Measurements from ENCODE around the gene CRADD.
"Not testable (repeated sequence)": the region's sequence is repeated elsewhere in the genome, so short reads cannot be mapped to it uniquely, and the experiment has no call there.

Gene CRADD

DNA sequence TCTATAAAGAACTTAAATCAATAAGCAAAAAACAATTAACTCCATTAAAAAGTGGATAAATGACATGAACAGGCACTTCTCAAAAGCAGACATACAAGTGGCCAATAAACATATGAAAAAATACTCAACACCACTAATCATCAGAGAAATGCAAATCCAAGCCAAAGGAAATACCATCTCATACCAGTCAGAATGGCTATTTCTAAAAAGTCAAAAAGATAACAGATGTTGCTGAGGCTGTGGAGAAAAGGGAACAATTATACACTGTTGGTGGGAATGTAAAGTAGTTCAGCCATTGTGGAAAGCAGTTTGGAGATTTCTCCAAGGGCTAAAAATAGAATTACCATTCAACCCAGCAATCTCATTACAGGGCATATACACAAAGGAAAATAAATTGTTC lies 236.7 kb downstream of the CRADD start:
- no peak for DNase-seq

DNA sequence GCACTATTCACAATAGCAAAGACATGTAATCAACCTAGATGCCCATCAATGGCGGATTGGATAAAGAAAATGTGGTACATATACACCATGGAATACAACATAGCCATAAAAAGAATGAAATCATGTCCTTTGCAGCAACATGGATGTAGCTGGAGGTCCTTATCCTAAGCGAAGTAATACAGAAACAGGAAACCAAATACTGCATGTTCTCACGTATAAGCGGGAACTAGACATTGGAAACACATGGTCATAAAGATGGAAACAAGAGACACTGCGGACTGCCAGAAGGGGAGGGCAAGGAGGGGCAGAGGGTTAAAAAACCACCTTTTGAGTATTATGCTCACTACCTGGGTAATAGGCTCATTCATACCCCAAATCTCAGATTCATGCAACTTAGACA lies 237.1 kb downstream of the CRADD start:
- no peak for DNase-seq

DNA sequence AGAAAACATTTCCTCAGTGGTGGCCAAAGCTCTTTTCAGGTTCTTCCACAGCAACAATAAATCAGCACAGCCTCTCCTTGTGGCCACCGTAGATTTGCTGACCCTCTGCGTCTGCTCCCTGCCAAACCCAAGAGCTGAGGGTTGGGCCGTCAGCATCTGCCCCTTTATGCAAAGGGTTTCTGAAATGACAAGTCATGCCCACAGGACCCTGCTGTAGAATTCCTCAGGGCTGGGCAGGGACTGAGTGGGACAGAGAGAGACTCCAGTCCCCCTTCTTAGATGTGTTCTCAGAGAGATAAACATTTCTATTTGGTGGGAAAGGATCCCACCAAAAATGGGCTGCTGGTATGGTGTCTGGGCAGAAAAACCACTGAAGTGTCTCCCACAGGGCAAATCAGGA lies 238.2 kb downstream of the CRADD start:
- no peak for DNase-seq

- DNase-seq = no peak
These were observed 239.2 kb downstream of the CRADD start for GRCh38 chr12:93916402-93916801.

- no peak for DNase-seq
These were observed 241.1 kb downstream of the CRADD start for GRCh38 chr12:93918262-93918661.

DNA sequence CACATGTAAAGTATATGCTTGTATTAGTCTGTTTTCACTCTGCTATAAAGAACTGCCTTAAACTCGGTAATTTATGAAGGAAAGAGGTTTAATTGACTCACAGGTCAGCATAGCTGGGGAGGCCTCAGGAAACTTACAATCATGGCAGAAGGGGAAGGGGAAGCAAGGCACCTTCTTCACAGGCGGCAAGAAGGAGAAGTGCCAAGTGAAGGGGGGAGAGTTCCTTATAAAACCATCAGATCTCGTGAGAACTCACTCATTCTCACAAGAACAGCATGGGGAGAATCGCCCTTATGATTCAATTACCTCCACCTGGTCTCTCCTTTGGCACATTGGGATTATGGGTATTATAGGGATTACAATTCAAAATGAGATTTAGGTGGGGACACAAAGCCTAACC lies 241.7 kb downstream of the CRADD start:
- no peak for DNase-seq

DNA sequence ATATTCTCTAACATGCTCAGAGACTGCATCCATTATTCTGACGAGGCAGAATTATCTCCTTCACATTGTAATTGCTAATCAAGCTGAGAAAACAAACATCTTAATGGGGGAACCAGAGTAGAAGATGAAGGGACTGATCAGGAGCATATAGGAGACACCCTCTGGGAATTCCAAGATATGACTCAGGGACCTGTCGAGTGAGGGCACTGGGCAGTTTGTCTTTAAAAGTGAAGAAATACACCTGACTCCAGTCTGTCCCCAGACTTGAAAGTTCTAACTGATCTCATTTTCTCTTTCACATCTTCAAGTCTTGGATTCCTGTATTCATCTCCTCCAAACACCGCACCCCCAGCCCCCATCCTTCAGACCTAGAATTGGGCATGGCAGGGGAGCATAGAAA lies 244.3 kb downstream of the CRADD start:
- DNase-seq = no peak

DNA sequence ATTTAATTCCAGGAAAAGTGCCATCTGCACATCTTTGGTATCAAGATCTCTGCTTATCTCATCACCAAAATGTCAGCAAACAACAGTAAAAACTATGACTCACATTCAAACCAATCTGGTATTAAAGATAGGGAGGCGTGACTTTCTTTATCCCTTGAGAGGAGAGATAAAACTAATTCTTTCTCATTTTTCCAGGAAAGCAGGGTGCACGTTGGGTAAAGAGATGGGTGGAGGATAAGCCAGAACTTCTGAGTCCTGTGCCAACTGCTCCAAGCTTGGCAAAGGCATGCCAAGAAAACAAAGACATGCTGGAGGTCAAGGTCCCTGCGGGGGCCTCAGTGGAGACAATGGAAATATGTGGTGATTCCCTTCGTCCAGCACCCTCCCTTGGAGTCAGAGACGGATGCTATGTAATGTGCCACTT lies 245.4 kb downstream of the CRADD start:
- DNase-seq = no peak

DNA sequence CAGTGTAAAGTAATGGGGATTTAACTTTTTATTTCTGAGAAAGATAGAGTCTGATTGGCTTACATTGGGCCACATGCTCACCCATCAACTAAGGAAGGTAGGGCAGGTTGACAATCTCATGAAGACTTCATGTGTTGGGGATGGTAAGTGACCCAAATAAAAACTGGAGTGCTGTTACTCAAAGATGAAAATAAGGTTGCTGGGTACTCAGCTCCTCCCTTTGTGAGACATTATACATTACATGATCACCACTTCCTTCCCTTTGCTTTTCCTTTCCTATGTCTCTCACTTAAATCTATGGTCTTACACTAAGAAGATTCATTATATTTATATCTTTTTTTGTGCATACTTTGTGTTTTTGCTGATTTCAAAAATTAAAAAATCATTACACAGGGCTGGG lies 247.2 kb downstream of the CRADD start:
- no peak for DNase-seq

GRCh38 chr12:93925585-93926205 lies 248.5 kb downstream of the CRADD start:
- no peak for DNase-seq

DNA sequence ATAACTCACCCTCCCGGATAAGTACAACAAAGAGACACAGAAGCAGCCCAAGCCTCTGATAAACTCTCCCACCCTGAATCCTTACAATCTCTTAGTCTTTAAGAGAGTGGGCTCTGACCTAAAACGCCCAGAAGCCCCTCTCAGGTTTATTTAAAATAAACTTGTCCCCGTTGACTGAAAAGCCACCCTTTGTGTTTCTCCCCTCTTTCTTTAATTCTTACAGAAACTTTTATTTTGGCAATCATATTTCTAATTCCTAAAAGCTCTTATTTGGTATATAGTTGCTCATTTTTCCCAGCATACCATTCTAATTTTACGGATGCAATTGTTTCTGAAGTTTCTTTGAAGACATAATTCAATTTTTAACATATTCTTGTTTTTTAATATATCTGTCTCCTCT lies 249.1 kb downstream of the CRADD start:
- no peak for DNase-seq

DNA sequence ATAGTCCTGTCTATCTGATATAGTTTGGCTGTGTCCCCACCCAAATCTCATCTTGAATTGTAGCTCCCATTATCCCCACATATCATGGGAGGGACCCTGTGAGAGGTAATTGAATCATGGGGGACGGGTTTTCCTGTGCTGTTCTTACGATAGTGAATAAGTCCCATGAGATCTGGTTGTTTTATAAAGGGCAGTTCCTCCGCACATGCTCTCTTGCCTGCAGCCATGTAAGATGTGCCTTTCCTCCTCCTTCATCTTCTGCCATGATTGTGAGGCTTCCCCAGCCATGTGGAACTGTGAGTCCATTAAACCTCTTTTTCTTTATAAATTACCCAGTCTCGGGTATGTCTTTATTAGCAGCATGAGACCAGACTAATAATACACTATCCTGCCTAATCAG lies 251.9 kb downstream of the CRADD start:
- DNase-seq = not testable (repeated sequence)

GRCh38 chr12:93937812-93938211 lies 260.6 kb downstream of the CRADD start:
- DNase-seq = no peak

DNA sequence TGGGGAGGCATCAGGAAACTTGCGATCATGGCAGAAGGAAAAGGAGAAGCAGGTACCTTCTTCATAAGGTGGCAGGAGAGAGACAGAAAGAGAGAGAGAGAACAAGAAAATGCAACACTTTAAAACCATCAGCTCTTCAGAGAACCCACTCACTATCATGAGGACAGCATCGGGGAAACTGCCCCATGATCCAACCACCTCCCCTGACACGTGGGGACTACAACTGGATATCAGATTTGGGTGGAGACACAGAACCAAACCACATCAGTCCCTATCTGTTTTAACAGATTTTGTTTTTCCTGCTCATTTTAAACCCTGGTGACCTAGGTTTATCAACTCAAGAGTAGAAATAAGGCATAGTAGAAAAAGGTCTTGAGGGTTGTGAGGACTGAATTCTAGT lies 261.1 kb downstream of the CRADD start:
- DNase-seq = no peak

DNA sequence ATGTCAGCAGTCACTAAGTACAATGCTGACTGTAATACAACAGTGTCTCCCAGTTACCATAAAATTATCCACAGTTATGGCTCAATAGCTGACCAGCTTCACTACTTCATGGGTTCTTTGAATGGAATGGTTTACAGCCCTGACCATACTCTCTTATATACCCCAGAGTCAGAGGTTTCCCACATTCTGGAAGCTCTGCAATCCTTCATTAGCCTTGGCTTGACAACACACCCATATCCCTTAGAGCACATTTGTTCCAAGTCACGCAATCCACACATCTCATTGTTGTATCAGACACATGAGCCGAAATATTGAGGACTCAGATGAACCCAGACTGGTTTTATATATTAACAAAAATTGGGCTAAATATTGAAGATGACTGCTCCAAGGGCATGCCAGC lies 261.8 kb downstream of the CRADD start:
- no peak for DNase-seq

GRCh38 chr12:93939641-93940325 lies 262.6 kb downstream of the CRADD start:
- DNase-seq = no peak

- DNase-seq = no peak
These were observed 266.6 kb downstream of the CRADD start for GRCh38 chr12:93943780-93944179.

GRCh38 chr12:93944201-93944600 lies 267.0 kb downstream of the CRADD start:
- DNase-seq = no peak

Data from stimulated activated CD4-positive, alpha-beta T cell treated with anti-CD3 and anti-CD28 coated beads, Interleukin-15, amount 100 ng/mL, for 24 hours (primary cell).